Measurements from ENCODE around the gene HSF2BP.
"Not testable (repeated sequence)": the region's sequence is repeated elsewhere in the genome, so short reads cannot be mapped to it uniquely, and the experiment has no call there.

Gene HSF2BP

DNA sequence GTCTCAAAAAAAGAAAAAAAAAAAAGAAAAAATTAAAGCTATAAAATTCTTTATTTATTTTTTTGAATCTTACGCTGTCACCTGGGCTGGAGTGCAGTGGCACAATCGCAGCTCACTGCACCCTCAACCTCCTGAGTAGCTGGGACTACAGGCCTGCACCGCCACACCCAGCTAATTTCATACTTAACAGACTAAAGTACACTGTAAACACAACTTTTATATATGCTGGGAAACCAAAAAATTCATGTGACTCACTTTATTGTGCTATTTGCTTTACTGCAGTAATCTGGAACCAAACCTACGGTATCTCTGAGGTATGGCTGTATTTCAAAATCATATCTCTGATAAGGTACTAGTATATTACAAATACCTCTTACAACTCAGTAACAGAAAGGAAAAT is 40.3 kb downstream of the HSF2BP start:
- DNase-seq (ENCODE audit: low read depth): no peak

GRCh38 chr21:43616861-43617260 is 42.4 kb downstream of the HSF2BP start:
- DNase-seq (ENCODE audit: low read depth): not testable (repeated sequence)

DNA sequence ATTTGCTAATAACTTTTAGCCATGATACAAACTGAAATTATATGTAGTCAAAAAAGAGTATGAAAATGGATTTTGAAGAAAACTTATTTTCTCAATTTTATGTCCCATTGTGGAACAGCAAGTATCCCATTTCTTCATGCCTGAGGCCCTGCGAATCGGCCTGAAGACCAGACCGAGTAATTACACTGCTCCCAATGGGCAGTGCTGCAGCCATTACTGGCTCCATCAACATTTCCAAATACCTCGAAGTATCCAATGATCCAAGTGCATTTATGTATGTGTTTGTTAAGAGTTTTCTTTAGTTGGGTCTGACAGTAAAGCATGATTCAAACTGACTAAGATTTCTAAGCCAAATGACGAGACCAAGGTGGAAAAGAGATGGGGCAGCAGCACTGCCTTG is 44.4 kb downstream of the HSF2BP start:
- DNase-seq (ENCODE audit: low read depth): no peak

- no peak for DNase-seq (ENCODE audit: low read depth)
Measured at GRCh38 chr21:43613755-43614638, 45.3 kb downstream of the HSF2BP start.

DNA sequence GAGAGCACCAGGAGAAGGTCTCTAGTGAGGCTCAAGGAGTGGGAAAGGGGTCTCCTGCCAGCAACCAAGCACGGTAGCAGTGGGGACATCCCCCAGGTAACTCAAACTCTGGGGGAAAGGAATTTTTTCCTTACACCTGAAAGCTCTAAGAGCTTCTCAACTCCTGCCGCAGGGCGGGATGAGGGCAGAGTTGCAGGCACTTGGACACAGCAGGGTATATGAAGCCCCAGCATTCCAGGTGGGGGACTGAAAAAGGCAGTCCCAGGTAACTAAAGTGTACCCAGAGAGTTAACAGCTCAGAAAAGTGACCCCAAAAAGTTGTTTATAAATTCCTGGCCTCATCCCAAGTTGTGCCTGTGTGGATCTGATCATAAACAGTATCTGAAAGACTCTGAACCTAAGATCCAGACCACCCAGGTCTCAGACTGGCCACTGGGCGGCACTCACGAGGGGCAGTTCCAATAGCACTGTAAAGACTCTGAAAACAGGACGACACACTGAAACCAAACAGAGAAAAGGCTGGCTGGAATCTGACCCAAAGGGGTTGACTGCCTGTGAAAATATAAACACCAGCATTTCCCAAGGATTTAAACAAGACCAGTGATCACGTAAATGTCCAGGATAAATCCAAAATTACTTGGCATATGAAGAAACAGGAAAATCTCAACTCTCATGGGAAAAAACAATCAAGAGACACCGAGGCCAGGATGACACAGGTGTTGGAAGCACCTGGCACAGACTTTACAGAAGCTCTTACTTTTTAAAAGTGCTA is 47.5 kb downstream of the HSF2BP start:
- no peak for DNase-seq (ENCODE audit: low read depth)

DNA sequence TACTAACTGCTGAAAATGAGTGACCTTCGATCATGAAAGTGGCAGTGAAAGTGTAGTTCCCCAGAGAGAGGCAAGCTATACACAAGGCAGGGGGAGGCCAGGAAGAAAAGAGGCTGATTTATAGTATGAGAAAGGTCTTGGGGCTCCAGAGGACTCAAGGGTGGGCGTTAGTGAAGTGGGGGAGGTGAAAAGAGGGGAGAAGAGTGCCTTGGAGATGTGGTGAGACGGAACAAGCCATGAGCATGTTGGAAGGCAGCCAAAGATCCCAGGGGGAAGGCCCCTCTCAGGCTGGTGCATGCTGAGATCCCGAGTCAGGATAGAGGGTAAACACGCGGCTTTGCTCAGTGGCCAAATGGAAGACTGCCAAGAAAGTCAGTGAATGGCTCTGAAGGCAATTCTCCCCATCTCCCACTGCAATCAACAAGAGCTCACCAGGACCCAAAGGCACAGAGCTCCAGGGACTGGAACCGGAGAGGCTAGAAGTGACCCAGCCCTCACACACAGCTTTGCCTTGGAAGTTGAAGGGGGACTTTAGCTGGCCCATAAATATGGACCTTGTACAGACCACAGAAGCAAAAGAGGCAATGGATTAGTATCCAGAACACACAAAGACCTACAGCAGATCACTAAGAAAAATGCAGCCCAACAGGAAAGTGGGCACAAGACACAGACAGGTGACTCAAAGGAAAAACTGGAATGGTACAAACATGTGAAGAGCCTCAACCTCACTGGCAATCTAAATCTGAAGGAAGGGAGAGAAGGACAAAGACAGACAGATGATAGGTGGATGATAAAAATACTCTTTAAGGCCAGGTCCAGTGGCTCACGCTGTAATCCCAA is 49.6 kb downstream of the HSF2BP start:
- DNase-seq (ENCODE audit: low read depth): no peak

DNA sequence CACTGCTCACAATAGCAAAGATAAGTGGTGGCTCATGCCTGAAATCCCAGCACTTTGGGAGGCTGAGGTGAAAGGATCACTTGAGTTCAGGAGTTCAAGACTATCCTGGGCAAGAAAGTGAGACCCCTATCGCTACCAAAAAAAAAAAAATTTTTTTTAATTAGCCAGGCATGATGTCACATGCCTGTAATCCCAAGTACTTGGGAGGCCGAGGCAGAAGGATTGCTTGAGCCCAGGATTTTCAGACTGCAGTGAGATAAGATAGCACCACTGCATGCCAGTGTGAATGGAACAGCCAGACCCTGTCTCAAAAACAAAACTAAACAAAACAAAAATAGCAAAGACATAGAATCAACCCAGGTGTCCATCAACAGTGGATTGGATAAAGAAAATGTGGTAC is 50.6 kb downstream of the HSF2BP start:
- no peak for DNase-seq (ENCODE audit: low read depth)

GRCh38 chr21:43608225-43608624 is 51.1 kb downstream of the HSF2BP start:
- no peak for DNase-seq (ENCODE audit: low read depth)

DNA sequence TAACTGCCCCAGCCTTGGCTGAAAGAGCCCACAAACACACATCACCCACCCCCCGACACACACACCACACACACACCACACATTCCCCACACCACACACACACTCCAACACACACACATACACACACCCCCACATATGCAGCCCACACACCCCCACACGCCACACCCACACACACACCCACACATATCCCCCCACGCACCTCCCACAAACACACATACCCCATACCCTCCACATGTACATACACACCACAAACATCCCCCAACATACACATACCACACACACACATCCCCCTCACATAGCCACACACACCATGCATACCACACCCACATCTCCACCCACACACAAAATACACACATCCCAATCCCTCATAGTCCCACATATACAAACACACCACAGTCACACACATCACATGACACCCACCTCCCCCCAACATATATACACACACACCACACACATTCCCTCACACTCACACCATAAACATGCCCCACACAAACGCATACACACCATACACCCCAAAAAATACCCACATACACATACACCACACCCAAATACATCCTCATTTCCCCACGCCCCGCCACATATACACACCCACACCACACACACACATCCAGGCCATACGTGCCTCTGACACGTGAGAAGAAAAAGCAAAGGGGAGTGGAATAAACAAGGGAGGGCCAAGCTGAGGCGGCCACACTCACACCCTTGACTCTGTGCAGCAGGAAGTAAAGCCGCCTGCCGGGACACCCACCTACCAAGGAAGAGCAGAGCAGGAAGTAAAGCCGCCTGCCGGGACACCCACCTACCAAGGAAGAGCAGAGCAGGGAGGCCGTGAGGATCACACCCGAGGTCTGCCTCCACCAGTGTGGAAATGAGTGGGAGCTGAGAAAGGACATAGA is 53.7 kb downstream of the HSF2BP start:
- no peak for DNase-seq (ENCODE audit: low read depth)

DNA sequence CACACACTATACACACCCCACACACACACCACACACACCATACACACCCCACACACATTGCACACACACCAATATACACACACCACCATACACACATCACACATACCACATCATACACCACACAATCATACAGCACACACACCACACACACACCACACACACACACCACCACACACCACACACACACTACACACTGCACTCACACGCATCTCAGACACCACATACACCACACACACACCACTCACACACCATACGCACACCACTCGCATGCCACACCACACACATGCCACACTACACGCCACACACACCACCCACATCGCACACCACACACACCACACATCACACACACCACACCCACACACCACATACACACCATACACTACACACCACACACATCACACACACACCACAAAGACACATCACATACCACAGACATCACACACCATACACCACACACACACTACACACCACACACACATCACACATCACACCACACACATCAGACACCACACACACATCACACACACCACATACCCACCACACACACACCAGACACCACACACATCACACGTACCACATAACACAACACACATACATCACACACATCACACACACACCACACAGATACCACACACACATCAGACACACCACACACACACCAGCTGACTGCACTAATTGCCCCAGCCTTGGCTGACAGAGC is 54.6 kb downstream of the HSF2BP start:
- DNase-seq (ENCODE audit: low read depth): no peak

GRCh38 chr21:43603641-43604504 is 55.4 kb downstream of the HSF2BP start:
- no peak for DNase-seq (ENCODE audit: low read depth)

- no peak for DNase-seq (ENCODE audit: low read depth)
Measured at GRCh38 chr21:43603233-43603626, 56.1 kb downstream of the HSF2BP start.

DNA sequence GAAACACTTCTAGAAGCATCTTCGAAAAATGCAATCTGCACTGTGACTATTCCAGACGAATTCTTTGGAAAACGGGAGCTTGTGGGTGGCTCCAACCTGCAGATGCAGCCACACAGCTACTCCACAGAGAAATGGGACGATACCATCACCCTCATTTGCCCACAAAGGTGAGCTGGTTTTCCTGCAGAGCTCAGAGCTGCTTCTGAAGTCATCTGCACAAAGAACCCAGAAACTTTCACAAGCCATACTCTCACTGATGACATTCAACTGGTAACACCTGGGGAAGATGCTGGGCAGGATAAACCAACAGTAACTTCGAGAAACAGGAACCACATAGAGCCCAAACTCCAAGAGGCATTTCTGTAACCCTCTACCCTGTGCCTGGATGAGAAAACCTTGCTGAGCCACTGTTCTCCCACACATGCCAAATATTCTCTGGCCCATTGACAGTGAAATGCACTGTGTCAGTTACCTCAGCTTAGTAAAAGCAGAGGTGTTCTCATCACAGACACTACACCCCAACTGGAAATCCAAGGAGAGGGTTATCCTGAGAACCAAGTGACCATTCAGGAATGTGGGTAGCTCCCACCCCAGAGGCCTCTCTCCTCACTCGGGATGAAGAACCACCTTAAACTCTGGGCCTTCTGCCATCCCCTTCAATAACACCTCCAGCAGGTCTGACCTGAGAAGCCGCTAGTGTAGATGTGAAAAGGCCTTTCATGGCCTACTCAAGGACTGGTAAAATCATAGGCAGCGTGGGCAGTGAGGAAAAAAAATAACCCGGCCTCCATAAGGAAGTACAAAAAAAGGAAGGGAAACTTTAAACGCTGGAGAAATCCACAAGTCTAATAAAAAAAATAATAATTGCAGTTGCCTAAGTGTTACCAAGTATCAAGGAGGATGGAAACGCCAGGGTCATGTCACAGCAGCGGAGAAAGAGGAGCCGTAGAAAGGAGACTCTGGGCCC is 56.7 kb downstream of the HSF2BP start:
- DNase-seq (ENCODE audit: low read depth): no peak

GRCh38 chr21:43600642-43601402 is 58.5 kb downstream of the HSF2BP start:
- DNase-seq (ENCODE audit: low read depth): no peak

GRCh38 chr21:43599728-43600127 is 59.6 kb downstream of the HSF2BP start:
- DNase-seq (ENCODE audit: low read depth): no peak

- no peak for DNase-seq (ENCODE audit: low read depth)
Measured at GRCh38 chr21:43598416-43599120, 60.7 kb downstream of the HSF2BP start.

Measured in stimulated activated CD4-positive, alpha-beta T cell treated with anti-CD3 and anti-CD28 coated beads, Interleukin-2, amount 100 ng/mL, for 4 hours (primary cell).